NCI-H2171 treated with DMSO at 0.1 percent for 48 hours (cell line): ENCODE measurements around the gene ERP29.
"Not testable (repeated sequence)": the region's sequence is repeated elsewhere in the genome, so short reads cannot be mapped to it uniquely, and the experiment has no call there.

Experiments
- DNase-seq: peaks from one replicate; lab custom pipeline; 2025; lab: John Stamatoyannopoulos, UW

Gene ERP29

GRCh38 chr12:112012775-112013600 is at the start of gene ERP29, which contains the start of gene TMEM116:
ERP29 (plus strand) TSS chr12:112013426; CDS start chr12:112013466, 40 bp downstream.
TMEM116 (minus strand) TSS chr12:112013165; CDS start chr12:112005270, 7,895 bp downstream.
- peak; percentile 97 for DNase-seq

GRCh38 chr12:111964935-111965334 is 48.3 kb upstream of the ERP29 start:
- DNase-seq, result no peak

- DNase-seq, result no peak
Observed at GRCh38 chr12:111971800-111972199, 41.4 kb upstream of the ERP29 start.

GRCh38 chr12:111975161-111975931 is 37.9 kb upstream of the ERP29 start:
- no peak for DNase-seq

GRCh38 chr12:111976291-111976690 is 36.9 kb upstream of the ERP29 start:
- DNase-seq, result no peak

- DNase-seq, result no peak
Observed at GRCh38 chr12:111976860-111977259, 36.4 kb upstream of the ERP29 start.

GRCh38 chr12:111978545-111978944 is 34.7 kb upstream of the ERP29 start:
- no peak for DNase-seq

- DNase-seq, result no peak
Observed at GRCh38 chr12:111980598-111980997, 32.6 kb upstream of the ERP29 start.

- no peak for DNase-seq
Observed at GRCh38 chr12:111981987-111982386, 31.2 kb upstream of the ERP29 start.

- DNase-seq, result no peak
Observed at GRCh38 chr12:111984820-111985219, 28.4 kb upstream of the ERP29 start.

- DNase-seq, result no peak
Observed at GRCh38 chr12:111991535-111991934, 21.7 kb upstream of the ERP29 start.

- no peak for DNase-seq
Observed at GRCh38 chr12:111991946-111992345, 21.3 kb upstream of the ERP29 start.

GRCh38 chr12:111992464-111992863 is 20.8 kb upstream of the ERP29 start:
- DNase-seq, result no peak

GRCh38 chr12:111993292-111994150 is 19.7 kb upstream of the ERP29 start:
- no peak for DNase-seq

GRCh38 chr12:111994211-111995111 is 18.8 kb upstream of the ERP29 start:
- not testable (repeated sequence) for DNase-seq

GRCh38 chr12:111995782-111996480 is 17.3 kb upstream of the ERP29 start:
- no peak for DNase-seq

- no peak for DNase-seq
Observed at GRCh38 chr12:111997300-111997699, 15.9 kb upstream of the ERP29 start.

GRCh38 chr12:111998015-111998414 is 15.2 kb upstream of the ERP29 start:
- no peak for DNase-seq

- not testable (repeated sequence) for DNase-seq
Observed at GRCh38 chr12:111999129-111999528, 14.1 kb upstream of the ERP29 start.

GRCh38 chr12:112000820-112001219 is 12.4 kb upstream of the ERP29 start:
- no peak for DNase-seq
